ENCODE data around the gene DKK3.

The DKK3 gene

GRCh38 chr11:11937433-11937832 lies 71.0 kb downstream of the DKK3 start:
- no peak for DNase-seq

GRCh38 chr11:11935536-11935935 lies 72.9 kb downstream of the DKK3 start:
- DNase-seq, result no peak

GRCh38 chr11:11931461-11932055 lies 76.9 kb downstream of the DKK3 start:
- DNase-seq, result peak; percentile 59 to 68 (median 59)

DNA sequence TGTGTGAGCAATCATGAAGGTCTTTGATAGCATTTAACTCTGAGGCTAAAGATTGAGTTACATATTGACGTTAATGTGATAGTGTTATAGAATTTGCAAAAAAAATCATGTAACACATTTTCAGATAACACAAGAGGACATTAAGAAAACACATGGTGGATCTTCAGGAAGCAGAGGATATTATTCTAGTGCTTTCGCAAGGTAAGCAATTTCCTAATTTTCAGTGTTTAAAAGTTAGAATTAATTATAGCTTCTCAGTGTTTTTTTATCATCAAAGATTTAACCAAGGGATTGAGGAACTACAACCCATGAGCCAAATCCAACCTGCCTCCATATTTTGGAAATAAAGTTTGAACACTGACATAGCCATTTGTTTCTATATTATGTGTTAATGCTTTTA lies 78.5 kb downstream of the DKK3 start:
- DNase-seq, result no peak

- no peak for DNase-seq
These were observed 84.6 kb downstream of the DKK3 start for GRCh38 chr11:11923828-11924227.

- no peak for DNase-seq
These were observed 91.4 kb downstream of the DKK3 start for GRCh38 chr11:11916981-11917399.

DNA sequence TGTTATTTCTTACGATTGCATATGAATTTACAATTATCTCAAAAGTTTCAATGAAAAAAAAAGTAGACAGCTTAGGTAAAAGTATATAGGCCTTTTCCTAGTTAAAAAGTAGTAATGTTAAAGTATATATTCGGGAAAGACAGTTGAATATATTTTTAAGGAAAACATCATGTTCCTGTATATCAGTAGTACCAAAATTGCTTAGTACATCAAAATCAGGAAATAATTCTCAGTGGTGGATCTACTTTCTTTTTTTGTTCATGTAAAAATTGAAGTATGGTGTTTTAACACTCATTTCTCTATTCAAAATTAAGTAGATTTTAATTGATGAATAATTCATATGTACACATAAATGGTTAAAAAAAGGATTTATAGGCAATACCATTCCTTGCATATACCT lies 92.8 kb downstream of the DKK3 start:
- no peak for DNase-seq

DNA sequence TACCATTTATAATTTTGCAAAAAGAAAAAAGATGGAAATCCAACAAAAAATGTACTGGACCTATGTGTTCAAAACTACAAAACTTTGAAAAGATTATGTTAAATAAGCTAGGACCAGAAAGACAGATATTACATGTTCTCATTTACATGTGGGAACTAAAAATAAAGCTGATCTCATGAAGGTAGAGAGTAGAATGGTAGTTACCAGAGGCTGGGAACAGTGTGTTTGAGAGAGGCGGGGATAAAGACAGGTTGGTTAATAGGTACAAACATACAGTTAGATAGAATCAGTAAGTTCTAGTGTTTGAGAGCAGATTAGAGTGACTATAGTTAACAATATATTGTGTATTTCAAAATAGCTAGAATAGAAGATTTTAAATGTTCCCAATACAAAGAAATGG lies 95.0 kb downstream of the DKK3 start:
- DNase-seq, result no peak
